ENCODE results near the gene SLC4A7.
"Not testable (repeated sequence)": the region's sequence is repeated elsewhere in the genome, so short reads cannot be mapped to it uniquely, and the experiment has no call there.

The SLC4A7 gene

DNA sequence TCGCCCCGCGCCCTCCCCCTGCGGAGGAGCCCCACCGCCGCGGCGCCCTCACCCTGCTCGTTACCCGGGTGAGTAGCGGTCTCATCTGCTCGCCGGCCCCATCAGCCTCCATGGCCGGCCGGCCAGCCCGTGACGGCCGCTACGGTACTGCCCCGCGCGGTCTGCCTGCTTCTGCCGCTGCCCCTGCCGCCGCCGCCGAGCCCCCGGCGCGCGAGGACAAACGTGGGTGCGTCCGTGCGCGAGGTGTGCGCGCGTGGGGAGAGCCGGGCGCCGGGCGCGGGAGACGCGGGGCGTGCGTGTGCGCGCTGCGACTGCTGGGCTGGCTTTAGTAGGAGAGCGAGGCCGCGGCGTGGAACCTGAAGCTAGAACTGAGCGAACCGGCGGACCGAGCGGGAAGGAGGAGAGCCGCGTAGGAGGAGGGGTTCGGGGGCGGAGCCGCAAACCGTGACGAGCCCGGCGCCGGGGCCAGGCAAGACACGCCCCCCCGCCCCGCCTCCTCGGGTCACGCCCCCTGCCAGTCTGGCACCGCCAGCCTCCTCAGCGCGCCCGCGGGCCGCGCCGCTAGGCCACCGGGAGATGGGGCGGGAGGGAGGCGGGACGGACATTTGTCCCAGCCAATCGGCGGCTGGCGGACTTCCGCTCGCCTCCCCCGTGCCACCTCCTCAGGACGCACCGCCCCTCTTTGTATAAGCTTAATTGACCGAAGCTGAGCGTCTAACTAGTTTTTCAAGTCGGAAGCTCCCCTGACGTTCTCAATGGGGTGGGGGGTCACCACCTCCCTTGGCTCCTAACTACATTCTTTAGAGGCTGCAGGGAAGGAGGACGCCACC is at the start of gene SLC4A7:
TSS of gene SLC4A7 (minus strand) at position 370 of the 830 bp plus-strand sequence. CDS start at position 112, 258 bp downstream.
- peak; percentile 52 for DNase-seq

DNA sequence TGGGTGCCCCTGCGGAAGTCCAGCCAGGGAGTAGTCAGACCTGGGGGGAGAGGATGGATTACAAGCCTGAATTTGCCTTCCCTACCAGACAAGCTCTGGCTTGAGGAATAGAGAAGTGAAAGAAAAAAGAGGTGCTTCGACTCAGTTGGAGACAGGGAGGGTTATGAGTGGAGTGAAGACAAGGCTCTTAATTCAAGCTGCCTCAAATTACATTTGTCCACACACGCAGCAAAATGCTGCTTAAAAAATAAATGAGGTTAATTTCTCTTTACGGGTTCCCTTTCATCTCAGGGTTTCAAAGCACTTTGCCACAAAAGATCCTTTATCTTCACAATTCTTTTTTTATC is 49.0 kb upstream of the SLC4A7 start:
- DNase-seq: no peak

DNA sequence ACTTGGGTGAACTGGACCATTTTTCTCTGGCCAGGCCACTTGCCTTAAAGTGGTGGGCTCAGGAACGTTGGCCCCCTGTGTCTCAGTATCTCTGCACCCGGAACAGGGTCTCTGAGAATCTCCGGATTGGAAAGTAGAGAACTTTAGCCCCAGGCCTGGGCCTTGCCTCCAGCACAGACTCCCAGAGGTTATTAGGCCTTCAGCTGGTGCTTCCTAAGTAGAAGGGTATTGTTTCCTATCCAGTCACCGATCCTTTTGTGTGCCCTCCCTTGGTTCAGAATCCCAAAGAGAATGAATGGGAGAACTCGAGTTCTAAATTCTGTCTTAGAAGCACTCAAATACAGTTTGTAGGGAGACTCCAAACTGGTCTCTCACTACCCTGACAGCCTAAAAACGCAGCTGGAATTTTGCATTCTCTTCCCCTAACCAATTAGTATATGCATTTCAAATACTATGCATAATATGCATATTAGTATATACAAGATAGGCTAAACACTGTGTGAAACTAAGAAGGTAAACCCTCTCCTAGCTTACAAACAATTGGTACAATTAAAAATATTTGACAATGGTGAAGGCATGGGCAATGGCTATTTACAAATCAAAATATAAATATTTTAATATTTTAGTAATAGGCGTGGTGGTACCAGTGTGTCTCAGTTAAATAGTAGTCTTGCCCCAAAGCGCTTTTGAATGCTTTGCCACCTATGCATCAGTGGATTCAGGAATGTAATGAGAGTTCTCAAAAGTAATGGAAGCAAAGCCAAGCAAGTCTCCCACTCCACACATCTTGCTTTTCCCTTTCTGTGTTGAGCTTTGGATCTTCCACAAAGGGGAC is 48.5 kb upstream of the SLC4A7 start:
- DNase-seq: no peak

DNA sequence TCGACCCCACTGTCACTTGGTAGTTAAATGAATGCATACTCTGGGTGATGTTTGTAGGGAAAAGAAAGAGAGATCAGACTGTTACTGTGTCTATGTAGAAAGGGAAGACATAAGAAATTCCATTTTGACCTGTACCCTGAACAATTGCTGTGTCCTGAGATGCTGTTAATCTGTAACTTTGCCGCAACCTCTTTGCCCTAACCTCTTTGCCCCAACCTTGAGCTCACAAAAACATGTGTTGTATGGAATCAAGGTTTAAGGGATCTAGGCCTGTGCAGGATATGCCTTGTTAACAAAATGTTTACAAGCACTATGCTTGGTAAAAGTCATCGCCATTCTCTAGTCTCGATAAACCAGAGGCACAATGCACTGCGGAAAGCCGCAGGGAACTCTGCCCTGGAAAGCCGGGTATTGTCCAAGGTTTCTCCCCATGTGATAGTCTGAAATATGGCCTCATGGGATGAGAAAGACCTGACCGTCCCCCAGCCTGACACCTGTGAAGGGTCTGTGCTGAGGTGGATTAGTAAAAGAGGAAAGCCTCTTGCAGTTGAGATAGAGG is 47.1 kb upstream of the SLC4A7 start:
- not testable (repeated sequence) for DNase-seq

DNA sequence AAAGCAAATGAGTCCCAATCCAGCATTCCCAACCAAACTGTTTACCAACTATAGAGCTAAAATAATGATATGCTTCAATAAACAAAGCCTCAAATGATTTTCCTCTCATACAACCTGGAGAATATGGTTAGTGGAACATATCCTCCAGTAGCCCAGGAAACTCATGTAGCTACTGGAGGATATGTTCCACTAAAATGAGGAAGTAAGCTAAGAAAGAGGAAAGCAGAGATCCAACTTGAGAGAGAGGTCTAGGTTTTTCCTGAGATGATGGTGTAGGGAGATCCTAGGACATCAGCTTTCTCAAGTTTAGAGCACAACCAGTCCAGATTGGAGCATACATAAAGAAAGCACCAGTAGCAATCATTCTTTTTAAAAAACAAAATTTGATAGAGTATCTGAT is 44.6 kb upstream of the SLC4A7 start:
- no peak for DNase-seq

DNA sequence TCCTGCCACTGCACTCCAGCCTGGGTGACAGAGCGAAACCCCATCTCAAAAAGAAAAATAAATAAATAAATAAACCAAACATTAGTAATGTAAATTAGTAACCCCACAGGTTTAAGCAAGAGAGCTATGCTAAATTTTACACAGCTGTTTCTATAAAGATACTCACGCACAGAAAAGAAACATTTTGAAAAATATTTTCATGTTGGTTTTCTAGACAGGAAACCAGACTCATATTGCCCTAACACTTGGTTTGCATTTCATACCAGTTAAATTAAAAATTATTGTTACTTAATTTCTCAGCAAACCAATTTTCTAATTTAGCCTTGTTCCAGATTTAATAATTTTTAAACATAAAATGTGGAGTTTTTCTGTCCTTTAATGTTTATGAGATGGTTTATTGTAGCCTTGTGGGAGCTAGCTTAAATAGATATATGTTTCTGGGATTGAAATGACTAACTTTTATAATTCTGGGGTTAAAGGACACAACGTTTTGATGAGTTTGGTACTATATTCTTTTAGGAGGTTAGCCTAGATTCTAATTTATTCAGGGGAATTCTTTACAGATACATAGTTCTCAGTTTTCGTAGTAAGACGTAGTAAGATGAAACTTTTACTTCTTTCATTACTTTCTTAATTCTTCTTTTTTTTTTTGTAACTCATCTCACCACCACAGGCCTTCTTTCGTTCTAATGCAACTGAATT is 42.6 kb upstream of the SLC4A7 start:
- DNase-seq: no peak

DNA sequence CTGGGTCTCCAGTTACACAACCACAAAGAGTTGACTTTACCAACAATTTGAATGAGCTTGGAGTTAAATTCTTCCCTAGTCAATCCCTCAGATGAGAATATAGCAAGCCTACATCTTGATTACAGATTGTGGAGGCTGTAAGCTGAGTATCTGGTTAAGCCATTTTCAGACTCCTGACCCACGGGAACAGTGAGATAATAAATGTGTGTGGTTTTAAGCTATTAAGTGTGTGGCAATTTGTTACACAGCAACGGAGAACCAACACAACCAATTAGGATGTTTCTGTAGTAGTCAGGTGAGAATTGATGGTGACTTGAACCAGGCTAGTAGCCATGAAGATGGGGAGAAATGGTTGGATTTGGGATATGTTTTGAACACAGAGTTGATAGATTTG is 37.7 kb upstream of the SLC4A7 start:
- DNase-seq: no peak

DNA sequence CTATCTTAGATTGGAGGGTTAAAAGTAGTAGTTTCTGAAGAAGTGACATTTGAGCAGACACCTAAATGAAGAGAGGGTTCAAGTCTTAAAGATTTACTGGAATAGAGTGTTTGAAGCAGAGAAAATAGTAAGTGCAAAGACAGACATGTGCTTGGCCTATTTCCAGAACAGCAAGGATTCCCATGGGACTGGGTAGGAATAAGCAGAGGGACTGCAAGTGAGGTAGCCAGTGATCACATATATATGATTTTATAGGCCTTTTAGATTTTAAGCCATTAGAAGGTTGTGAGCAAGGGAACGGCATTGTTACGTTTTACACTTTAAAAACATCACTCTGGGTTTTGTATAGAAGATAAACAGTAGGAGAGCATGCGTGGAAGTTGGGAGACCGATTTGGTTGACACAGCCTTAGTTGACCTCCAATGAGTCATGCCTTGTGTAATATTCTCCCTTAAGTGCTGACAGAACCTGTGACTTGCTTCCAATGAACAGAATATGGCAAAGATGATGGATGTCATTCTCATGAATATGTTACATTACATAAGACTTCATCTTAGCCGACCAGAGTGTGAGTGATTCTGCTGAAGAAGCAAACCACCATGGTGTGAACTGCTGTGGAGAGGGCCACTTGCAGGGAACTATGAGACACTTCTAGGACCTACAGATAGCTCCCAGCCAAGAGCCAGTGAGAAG is 37.1 kb upstream of the SLC4A7 start:
- DNase-seq: peak; percentile 94

DNA sequence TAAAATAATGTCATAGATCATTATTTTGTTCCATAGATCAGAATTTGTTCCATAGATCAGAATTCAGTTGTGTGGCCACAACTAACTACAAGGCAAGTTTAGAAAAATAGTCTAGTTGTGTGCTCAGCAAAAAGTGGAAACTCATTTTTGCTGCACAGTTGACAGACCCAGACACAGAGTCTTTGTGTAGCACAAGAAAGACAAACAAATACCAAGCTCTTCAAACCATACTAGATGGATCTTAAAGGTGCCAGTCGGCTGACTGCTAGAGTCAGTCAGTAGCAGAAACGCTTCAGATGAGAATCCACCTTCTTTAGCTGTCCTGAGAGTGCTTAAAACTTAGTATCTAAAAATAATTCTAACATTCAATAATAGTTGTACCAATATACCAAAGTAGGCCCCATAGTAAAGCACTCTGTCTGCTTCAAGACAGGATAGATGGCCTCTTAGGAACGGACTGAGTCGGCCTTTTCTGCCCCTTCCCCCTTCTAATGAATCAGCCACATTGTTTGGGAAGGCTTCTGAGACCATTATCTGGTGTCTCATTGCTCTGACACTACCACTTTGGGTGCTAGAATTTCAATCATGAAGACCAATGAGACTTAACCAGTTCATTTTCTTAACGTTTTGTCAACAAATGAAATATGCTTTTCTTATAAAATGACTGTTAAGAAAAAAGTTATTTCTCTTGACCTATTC is 27.7 kb upstream of the SLC4A7 start:
- no peak for DNase-seq

DNA sequence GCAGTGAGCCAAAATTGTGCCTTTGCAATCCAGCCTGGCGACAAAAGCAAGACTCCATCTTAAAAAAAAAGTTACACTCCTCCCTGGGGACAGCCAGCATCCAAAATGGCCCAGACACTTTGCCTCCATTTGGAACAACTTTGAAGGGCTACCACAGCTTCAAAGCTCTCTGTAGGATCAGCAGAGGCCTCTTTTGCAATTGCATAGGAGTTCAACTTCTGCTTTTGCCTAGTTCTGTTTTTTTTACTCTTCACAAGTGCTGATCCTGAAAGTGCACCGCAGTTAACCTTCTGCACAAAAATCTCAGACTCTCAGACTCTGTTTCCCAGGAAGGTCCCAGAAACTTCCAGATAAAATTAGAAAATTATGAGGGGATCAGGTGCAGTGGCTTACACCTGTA is 25.2 kb upstream of the SLC4A7 start:
- DNase-seq: peak; percentile 68

DNA sequence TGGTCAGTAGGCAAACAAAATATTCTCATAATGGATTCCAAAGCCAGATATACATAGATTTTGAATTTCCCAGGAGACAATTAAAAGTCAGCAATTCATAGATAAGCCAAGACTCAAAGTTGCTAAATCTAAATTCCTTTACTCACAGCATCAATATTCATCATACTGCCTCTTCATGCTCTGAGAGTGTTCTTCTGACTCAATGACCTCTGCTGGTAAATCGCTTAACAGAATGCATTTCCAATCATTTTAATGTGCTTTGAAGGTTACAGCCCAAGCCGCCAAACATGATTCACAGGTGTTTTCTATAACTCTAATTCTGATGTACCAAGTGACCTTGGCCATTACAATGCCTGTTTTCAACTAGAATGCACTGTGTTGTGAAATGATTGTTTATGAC is 24.2 kb upstream of the SLC4A7 start:
- DNase-seq: no peak

DNA sequence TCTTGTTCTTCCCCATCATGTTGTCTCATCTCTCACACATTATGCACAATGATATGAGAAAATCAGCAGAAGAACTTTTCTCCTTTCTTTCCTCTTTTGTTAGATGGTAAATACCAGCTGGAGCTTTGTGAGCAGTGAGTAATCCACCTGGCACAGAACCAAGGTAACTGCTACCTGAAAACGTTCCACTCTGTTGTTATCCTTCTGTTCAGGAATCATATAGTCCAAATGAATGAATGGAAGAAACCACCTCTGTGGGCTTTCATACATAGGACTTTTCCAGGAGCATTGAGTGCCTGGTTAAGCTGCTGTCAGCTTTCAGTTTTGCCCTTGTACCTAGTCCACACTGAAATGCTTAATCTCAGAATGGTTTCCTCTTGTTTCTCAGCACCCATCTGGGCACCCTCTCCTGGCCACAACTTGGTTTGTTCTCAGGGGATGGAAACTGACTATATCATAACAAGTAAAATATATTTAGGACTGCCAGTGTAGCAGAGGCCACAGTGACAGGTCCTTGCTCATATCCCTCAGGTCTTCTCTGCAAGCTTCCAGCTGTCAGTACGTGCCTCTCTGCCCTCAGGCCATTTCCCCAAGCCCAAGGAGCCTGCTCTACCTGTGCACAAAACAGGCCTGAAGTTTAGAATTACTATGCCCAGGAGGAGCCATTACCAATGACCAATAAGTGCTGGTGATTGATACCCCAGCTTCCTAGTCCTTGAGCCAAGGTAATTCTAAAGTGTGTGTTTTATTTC is 23.5 kb upstream of the SLC4A7 start:
- no peak for DNase-seq

DNA sequence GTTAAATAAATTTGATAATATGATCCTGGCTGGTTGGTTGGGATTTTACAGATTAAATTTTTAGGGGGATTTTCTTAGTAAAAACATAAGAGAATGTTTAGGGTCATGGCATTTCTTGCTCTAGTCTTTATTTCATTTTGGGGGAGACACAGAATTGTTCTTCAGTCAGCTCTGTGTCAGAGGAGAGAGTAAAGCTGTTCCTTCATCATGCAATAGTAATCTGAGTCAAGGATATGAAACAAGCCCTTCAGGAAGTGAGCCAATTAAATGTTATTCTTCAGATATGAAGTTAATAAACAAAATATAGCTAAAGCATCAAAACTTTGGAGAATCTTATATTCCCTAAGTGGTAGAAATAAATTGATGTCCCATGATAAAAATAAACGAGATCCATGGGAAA is 22.9 kb upstream of the SLC4A7 start:
- no peak for DNase-seq

DNA sequence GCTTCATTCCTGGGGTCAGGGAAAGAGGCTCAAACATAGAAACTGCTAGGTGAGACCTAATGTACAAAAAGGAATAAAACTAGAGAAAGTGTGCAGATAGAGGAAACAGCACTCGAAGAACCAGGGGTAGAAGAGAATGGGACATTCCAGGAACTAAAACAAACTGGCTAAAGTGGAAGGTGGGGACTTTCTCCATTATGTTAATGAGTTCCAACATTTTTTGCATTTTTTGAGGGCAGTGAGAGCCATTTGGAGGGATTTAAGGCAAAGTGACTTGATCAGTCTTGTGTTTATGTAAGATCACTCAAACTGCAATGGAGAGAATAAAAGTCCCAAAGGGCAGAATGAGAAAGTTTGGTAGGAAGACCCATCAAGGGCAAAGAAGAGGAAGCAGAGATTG is 20.6 kb upstream of the SLC4A7 start:
- no peak for DNase-seq

DNA sequence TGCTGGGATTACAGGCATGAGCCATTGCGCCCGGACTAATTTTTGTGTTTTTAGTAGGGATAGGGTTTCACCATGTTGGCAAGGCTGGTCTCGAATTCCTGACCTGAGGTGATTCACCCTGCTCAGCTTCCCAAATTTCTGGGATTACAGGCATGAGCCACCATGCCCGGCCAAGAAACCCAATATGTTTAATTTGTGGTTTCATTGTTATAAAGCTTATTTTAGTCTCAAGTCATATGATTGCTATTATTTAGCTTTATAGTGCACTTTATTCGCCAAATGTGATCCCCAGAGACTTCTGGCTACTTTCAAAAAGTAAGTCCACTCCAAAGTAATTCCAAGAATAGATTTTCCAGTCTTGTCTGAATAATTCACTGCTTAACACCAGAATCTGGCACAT is 19.3 kb upstream of the SLC4A7 start:
- DNase-seq: no peak

DNA sequence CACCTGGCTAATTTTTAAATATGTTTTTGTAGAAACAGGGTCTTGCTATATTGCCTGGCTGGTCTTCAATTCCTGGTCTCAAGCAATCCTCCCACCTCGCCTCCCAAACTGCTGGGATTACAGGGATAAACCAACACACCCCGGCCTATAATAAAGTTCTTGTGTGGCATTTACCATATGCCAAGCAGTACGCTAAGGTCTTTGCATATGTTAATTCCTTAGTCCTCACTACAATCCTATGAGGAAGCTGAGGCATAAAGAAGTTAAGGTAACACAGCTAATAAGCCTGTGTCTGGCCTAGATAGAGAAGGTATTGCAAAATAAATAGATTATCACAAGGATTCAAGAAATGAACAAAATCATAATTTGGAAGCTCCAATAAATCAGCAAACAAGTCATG is 17.6 kb upstream of the SLC4A7 start:
- DNase-seq: no peak

DNA sequence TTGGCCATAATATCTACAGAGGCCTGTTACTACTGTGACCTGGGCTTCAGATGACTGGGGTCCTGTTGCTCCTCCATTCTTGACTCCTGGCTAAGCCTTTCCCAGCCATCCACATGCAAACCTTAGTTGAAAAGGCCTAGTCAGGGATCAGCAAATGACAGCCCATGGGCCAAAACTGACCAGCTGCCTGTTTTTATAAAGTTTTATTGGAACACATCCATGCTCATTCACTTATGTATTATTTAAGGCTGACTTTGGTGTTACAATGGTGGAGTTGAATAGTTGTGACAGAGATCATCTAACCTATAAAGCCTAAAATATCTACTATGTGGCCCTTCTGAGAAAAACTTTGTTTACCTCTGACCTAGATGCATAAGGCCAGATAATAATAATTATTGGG is 16.8 kb upstream of the SLC4A7 start:
- no peak for DNase-seq

DNA sequence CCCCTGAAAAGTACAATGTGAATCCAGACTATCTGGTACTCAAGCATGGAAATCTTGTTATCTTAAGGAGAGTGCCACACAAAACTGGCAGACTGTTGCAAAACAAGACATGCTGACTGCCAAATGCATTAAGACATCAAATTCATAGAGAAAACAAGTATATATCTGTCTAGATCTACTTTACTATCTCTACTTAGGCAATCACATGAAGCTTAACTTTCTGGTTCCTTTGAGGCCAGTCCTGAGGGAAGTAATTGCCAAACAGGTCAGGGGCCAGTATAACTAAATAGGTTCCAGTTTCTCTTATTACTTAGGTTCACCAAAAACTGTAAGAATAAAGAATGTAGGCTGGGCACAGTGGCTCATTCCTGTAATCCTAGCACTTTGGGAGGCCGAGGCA is 15.9 kb upstream of the SLC4A7 start:
- no peak for DNase-seq

DNA sequence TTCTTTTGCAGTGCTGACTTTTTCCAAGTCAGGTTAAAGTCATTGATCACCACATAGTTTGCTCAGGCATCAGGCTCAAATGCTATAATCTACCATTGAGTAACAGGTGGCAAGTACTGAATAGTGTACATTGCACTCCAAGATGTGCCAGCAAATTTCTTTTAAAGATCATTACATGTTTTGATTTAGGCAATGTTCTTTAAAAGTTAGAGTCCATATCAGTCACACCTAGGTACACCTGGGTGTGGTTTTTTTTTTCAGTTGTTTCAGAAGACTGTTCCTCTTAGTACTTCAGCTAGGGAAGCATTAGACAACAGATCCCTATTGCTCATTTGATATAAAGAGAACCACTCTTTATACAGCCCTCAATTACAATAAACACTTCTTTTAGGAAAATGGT is 10.6 kb upstream of the SLC4A7 start:
- no peak for DNase-seq

DNA sequence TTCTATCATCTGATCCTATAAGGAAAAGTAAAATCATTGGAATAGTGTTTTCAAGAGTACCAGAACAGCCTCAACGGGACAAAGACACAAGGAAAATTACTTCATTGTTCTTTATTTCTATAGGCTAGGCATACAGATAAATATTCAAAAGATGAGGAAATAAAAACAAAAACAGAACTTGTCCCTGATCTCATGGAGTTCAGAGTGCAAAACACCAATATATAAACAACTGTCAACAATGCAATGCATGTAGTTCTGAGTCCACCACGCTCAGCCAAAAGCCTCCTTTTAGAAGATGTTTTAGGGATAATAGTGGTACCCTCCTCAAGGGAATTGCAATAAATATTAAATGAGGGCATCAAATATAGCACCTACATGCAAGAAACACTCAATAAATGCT is 4.6 kb upstream of the SLC4A7 start:
- no peak for DNase-seq

DNA sequence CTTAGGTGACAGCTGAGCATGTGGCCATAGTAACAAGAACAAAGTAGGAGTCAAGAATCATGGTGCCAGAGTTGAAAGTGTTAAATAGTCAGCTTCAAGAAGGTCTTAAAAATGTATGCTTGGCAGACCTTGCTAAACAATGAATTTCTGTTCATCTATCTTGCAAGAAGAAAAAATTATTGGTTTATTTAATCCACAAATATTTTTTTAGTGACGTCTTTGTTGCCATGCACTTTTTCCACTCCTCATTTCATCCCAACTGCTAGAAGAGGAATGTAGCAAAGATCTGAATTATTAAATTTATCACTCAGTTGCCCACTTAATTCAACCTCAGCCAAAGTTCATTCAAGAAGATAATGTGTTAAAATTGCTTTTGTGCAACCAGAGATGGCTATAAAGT is 3.2 kb upstream of the SLC4A7 start:
- DNase-seq: no peak
